ENCODE results near the gene NTN3.
"Not testable (repeated sequence)": the region's sequence is repeated elsewhere in the genome, so short reads cannot be mapped to it uniquely, and the experiment has no call there.

Gene NTN3

GRCh38 chr16:2479996-2480395 is 8.9 kb downstream of the NTN3 start:
- DNase-seq (ENCODE audit: low read depth) = not testable (repeated sequence)

- no peak for DNase-seq (ENCODE audit: low read depth)
Measured at GRCh38 chr16:2480948-2481347, 9.9 kb downstream of the NTN3 start.

- DNase-seq (ENCODE audit: low read depth) = no peak
Measured at GRCh38 chr16:2481676-2482075, 10.6 kb downstream of the NTN3 start.

- no peak for DNase-seq (ENCODE audit: low read depth)
Measured at GRCh38 chr16:2482249-2482648, 11.2 kb downstream of the NTN3 start.

GRCh38 chr16:2482708-2483534 is 11.8 kb downstream of the NTN3 start:
- DNase-seq (ENCODE audit: low read depth) = peak; percentile 22

- DNase-seq (ENCODE audit: low read depth) = no peak
Measured at GRCh38 chr16:2483939-2484897, 13.1 kb downstream of the NTN3 start.

GRCh38 chr16:2484898-2485508 is 13.9 kb downstream of the NTN3 start:
- DNase-seq (ENCODE audit: low read depth) = no peak

GRCh38 chr16:2485811-2486507 is 14.9 kb downstream of the NTN3 start:
- no peak for DNase-seq (ENCODE audit: low read depth)

- peak; percentile 29 for DNase-seq (ENCODE audit: low read depth)
Measured at GRCh38 chr16:2486645-2487516, 15.8 kb downstream of the NTN3 start.

- DNase-seq (ENCODE audit: low read depth) = no peak
Measured at GRCh38 chr16:2487517-2487842, 16.4 kb downstream of the NTN3 start.

- no peak for DNase-seq (ENCODE audit: low read depth)
Measured at GRCh38 chr16:2487903-2488531, 16.9 kb downstream of the NTN3 start.

- DNase-seq (ENCODE audit: low read depth) = no peak
Measured at GRCh38 chr16:2489581-2489980, 18.5 kb downstream of the NTN3 start.

- no peak for DNase-seq (ENCODE audit: low read depth)
Measured at GRCh38 chr16:2490190-2491105, 19.4 kb downstream of the NTN3 start.

GRCh38 chr16:2492292-2492691 is 21.2 kb downstream of the NTN3 start:
- DNase-seq (ENCODE audit: low read depth) = no peak

GRCh38 chr16:2493605-2494004 is 22.5 kb downstream of the NTN3 start:
- no peak for DNase-seq (ENCODE audit: low read depth)

- DNase-seq (ENCODE audit: low read depth) = no peak
Measured at GRCh38 chr16:2494616-2495015, 23.5 kb downstream of the NTN3 start.

- no peak for DNase-seq (ENCODE audit: low read depth)
Measured at GRCh38 chr16:2495041-2495440, 23.9 kb downstream of the NTN3 start.

GRCh38 chr16:2496223-2497115 is 25.4 kb downstream of the NTN3 start:
- no peak for DNase-seq (ENCODE audit: low read depth)

All from iris pigment epithelial cell (primary cell).